HCT116 (cell line): ENCODE data around the gene GPR6.

ENCODE experiments used
- CEBPB ChIP-seq: IDR thresholded peaks from 2 replicates; pipeline ENCODE4 v1.6.1; 2012; ENCODE audit warnings: low read depth
- FOSL1 ChIP-seq: IDR thresholded peaks from 2 replicates; pipeline ENCODE4 v1.6.1; 2012; ENCODE audit warnings: low read depth
- POLR2A ChIP-seq: IDR thresholded peaks from 2 replicates; pipeline ENCODE4 v1.7.0; 2011; ENCODE audit warnings: borderline replicate concordance; ENCODE audit not compliant: insufficient read depth, insufficient read length; ENCODE audit errors: extremely low read depth
- SRF ChIP-seq: IDR thresholded peaks from 2 replicates; pipeline ENCODE4 v1.6.1; 2012; ENCODE audit warnings: low read depth
- ZFX ChIP-seq: fragments of 450-650 bp; IDR thresholded peaks from 2 replicates; pipeline ENCODE4 v1.6.1; 2017
- TF ChIP-seq, protein P1 (sequence below), 3 experiments: fragments of 200-600 bp in 1 of 3; sonication (generic) in 1 of 3; IDR thresholded peaks in 2 of 3; conservative IDR thresholded peaks in 1 of 3; 2 replicates each; pipeline ENCODE4 v1.5.1; 2012 to 2017; ENCODE audit warnings: low read depth in 2 of 3, low read length in 2 of 3, antibody characterized with exemption in 1 of 3, borderline replicate concordance in 1 of 3, control low read depth in 1 of 3, mild to moderate bottlenecking in 1 of 3, mixed read lengths in 1 of 3, mixed run types in 1 of 3, moderate library complexity in 1 of 3; ENCODE audit not compliant: insufficient read depth in 1 of 3

DNA sequence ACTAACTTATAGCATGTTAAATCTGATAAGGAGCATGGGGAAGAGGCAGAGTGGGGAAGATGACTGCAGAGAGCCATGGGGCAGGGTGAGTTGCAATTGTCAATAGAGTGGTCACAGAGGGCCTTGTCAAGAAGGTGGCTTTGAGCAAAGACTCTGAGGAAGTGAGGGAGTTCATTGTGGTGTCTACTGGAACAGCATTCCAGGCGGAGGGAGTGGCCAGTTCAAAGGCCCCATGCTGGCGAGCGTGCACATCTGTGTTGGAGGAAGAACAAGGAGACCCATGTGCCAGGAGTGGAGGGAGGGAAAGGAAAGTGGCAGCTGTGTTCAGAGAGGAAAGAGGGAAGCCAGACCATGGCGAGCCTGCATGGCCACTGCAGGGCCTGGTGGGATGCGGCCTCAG, 15.8 kb upstream of the GPR6 start:
- TF ChIP-seq CEBPB (no peak), ZFX (no peak), POLR2A (no peak), FOSL1 (no peak), SRF (no peak)
- TF ChIP-seq, protein P1, sequence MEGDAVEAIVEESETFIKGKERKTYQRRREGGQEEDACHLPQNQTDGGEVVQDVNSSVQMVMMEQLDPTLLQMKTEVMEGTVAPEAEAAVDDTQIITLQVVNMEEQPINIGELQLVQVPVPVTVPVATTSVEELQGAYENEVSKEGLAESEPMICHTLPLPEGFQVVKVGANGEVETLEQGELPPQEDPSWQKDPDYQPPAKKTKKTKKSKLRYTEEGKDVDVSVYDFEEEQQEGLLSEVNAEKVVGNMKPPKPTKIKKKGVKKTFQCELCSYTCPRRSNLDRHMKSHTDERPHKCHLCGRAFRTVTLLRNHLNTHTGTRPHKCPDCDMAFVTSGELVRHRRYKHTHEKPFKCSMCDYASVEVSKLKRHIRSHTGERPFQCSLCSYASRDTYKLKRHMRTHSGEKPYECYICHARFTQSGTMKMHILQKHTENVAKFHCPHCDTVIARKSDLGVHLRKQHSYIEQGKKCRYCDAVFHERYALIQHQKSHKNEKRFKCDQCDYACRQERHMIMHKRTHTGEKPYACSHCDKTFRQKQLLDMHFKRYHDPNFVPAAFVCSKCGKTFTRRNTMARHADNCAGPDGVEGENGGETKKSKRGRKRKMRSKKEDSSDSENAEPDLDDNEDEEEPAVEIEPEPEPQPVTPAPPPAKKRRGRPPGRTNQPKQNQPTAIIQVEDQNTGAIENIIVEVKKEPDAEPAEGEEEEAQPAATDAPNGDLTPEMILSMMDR (IDR thresholded peaks at IDR 0.05 in 2 of 3, conservative IDR thresholded peaks at IDR 0.05 in 1 of 3; ENCODE audit: borderline replicate concordance in 1 of 3, insufficient read depth in 1 of 3, low read depth in 2 of 3, low read length in 2 of 3): no peak
